HPDE6-E6E7 (cell line): ENCODE results near the gene ARHGEF7.
A peak's percentile ranks its signal among the peaks of the same experiment; 100 is the strongest.
"Not testable (repeated sequence)": the region's sequence is repeated elsewhere in the genome, so short reads cannot be mapped to it uniquely, and the experiment has no call there.

Source experiments
- DNase-seq: peaks from one replicate; pipeline ENCODE4 v3.0.0; 2011; ENCODE audit warnings: missing footprints; ENCODE audit errors: extremely low spot score

ARHGEF7 gene

DNA sequence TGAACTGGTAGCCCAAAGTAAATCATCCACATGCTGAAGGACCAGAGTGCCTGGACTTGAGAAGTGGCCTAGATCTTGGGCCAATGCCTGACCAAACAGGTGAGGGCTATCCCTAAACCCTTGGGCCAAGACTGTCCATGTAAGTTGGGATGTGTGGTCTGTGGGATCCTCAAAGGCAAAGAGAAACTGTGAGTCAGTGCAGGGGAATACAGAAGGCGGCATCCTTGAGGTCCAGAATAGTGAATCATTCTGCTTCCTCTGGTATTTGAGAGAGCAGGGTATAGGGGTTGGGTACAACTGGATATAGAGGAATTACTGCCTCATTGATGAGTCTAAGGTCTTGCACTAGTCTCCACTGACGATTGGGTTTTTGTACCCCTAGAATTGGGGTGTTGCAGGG, 79.5 kb downstream of the ARHGEF7 start:
- not testable (repeated sequence) for DNase-seq

- not testable (repeated sequence) for DNase-seq
Observed at GRCh38 chr13:111198732-111199378, 83.7 kb downstream of the ARHGEF7 start.

- no peak for DNase-seq
Observed at GRCh38 chr13:111201304-111201940, 86.3 kb downstream of the ARHGEF7 start.

DNA sequence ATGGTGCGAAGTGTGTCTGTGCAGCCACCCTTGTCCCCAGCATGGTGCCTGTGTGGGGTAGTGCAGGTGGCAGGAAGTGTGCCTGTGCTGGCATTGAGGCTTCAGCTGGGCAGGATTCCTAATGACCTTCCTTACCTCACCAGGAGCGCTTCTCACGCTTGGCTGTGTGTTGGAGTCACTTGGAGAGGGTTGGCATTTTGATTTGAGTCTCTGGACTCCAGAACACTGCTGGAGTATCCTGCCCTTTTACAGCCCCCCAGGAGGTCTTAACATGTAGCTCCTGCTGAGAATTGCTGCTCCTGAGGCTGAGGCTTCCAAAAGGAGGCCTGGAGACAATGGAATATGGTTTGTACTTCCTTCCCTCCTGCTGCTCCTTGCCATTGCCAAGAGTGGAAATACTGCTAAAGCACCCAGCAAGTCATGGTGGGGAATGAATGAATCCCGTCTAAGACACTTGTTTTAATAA, 87.1 kb downstream of the ARHGEF7 start:
- DNase-seq, result no peak

GRCh38 chr13:111202745-111203144, 87.6 kb downstream of the ARHGEF7 start:
- DNase-seq, result peak; percentile 39

GRCh38 chr13:111203736-111204389, 88.8 kb downstream of the ARHGEF7 start:
- DNase-seq, result no peak

- DNase-seq, result no peak
Observed at GRCh38 chr13:111204438-111205177, 89.5 kb downstream of the ARHGEF7 start.

DNA sequence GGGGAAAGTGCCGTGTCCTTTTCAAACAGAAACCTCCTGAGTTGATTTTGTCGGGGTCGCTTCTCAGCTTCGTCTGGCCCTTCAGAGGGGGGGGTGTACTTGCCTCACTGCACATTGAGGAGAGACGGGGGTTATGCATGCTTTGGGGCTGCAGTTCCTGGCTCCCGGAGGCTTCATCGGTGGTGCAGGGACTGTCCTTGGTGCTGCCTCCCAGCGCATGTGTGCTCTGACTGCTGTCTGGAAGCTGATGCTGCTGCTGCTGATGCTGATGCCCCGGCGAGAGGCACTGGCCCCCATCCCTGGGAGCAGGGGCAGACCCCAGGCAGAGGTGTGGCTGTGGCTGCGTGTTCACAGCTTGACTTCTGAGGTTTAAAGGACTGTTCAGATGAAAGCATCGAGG, 91.0 kb downstream of the ARHGEF7 start:
- no peak for DNase-seq

DNA sequence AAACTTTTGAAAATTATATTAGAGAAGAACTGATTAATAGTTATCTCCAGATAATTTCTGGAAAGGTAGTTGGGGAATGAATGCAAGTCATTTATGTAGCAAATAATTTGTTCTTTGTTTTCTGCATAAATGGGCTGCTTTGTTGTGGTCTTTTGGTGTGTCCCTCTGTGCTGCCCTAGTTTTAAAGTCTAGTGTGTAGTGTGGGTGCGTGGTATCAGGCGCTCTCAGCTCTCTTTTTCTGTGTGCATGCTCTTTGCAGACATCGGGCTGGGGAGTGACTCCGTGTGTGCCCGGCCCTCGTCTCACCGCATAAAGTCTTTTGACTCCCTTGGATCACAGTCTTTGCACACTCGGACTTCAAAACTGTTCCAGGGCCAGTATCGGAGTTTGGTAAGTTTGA, 94.5 kb downstream of the ARHGEF7 start:
- DNase-seq, result no peak

- no peak for DNase-seq
Observed at GRCh38 chr13:111210091-111210490, 95.0 kb downstream of the ARHGEF7 start.

DNA sequence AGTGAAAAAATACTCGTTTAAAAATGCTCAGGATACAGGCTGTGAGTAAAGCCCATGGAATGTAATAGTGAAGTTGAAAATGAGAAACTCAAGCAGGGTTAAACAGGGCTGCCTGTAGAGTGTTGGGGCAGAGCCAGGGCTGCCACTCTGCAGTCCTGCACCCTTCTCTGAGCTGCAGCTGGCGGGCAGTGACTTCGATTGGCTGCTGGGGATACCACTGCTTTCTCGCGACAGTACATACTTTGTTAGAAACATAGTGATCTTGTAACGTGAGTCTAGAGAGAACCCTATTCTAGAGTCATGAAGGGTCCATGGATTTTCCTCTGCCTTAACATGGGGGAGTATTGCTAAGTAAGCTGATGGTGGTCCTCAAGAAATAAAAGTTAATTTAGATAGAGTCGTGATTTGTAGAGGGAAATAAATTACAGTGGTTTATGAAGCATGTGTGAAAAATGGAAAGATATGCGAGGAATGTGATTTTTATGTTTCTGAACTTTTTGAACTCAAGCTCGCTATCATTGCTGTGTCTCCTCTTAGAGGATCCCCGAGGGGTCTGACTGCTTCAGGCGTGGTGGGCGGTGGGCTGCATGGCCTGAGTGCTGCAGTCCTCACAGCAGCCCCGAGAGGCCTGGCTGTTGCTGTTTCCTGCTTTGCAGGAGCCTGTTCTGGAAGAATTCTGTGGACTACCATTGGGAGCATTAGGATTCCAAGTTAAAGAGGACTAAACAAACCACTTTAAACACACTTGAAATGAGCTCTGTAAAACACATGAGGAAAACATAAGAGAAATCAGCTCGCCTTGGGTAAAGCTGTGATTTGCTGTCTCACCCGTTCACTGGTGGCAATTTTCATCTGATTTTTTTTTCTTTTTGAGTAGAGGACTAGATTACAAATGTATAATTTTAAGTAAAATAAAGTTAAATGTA, 95.7 kb downstream of the ARHGEF7 start:
- no peak for DNase-seq

- no peak for DNase-seq
Observed at GRCh38 chr13:111211789-111212516, 96.8 kb downstream of the ARHGEF7 start.

DNA sequence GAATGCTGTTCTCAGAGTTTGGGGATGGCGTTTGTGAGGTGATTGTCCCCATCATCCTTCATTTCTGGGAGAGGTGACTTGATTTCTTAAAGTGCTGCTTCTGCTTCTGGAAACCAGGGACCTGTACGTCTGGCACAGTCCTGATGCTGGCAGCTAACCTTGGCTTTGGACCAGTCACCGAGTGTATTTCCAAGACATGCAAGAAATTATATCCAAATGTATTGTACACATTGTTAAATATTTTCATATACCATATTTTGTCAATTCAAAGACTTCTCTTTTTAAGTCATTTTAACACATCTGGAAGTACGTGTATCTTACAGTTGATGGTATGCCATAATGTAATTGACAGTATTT, 97.4 kb downstream of the ARHGEF7 start:
- no peak for DNase-seq

GRCh38 chr13:111213964-111214726, 99.0 kb downstream of the ARHGEF7 start:
- DNase-seq, result no peak

- DNase-seq, result no peak
Observed at GRCh38 chr13:111215081-111216047, 100.3 kb downstream of the ARHGEF7 start.

DNA sequence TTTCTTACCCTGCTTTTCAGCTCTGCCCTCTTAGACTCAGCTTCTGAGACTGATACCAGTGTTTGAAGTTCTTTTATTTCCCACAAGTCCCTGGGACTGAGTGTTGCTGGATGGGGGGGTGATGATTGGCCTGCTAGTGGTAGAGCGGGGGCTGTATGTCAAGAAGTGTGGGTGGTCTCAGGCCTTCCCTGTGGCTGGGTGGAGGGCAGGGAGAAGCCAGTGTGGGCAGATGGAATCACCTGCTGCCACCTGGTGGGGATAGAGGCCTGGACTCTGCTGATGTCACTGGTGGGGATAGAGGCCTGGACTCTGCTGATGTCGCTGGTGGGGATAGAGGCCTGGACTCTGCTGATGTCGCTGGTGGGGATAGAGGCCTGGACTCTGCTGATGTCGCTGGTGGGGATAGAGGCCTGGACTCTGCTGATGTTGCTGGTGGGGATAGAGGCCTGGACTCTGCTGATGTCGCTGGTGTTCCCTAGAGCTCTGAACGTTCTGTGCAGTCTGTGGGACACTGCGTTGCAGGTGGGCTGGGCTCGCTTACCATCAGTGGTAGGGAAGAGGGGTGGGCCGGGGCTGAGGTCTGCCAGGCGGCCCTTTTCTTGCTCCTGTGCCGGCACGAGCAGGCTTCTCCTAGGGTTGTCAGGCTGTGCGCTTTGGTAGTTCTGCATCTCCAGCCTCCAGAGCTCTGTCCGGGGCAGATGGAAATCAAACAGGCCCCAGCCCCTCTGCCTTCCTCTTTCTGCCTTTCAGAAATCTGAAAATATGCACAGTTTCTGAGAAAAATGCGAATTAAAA, 101.3 kb downstream of the ARHGEF7 start:
- DNase-seq, result peak; percentile 26

DNA sequence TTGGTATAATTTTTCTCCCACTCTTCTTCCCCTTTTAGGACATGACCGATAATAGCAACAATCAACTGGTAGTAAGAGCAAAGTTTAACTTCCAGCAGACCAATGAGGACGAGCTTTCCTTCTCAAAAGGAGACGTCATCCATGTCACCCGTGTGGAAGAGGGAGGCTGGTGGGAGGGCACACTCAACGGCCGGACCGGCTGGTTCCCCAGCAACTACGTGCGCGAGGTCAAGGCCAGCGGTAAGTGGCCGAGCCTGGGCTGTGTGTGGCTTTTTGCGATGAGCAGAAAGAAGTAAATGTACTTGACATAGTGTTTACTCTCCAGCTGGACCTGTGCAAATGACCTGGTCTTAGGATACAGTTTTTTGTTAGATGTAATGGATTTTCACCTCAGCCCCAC, 102.5 kb downstream of the ARHGEF7 start:
- no peak for DNase-seq

- no peak for DNase-seq
Observed at GRCh38 chr13:111219280-111219679, 104.2 kb downstream of the ARHGEF7 start.
